Keratinocyte (primary cell): ENCODE results near the gene NDUFB11. TPM values are rescaled to one million over a fixed set of nuclear protein-coding genes. Genes with fewer than 3 reads are reported as not detected.

ENCODE experiments used
- DNase-seq: peaks from one replicate; pipeline ENCODE4 v3.0.0-alpha.2; 2011; ENCODE audit warnings: low read depth, missing footprints, low spot score
- FAIRE-seq: peaks from 2 replicates; lab custom pipeline; 2011; peaks lifted over from hg19 to GRCh38; lab: Jason Lieb, UNC
- H2AFZ ChIP-seq: 2 replicates; pipeline ENCODE4 v1.6.0; 2012; ENCODE audit warnings: low read length, control low read depth, inconsistent platforms; ENCODE audit not compliant: control insufficient read depth
- H3K27ac ChIP-seq: 2 replicates; pipeline ENCODE4 v1.5.1; 2011; ENCODE audit warnings: low read length; ENCODE audit not compliant: control insufficient read depth, insufficient read depth
- H3K27me3 ChIP-seq: 3 replicates; pipeline ENCODE4 v1.6.0; 2011; ENCODE audit warnings: low read length; ENCODE audit not compliant: control insufficient read depth, insufficient read depth; ENCODE audit errors: extremely low read depth
- H3K36me3 ChIP-seq, 2 experiments: 2 replicates in 1 of 2; 3 replicates in 1 of 2; pipeline ENCODE4 v1.5.1; 2011; ENCODE audit warnings: low read length in 2 of 2, mild to moderate bottlenecking in 1 of 2; ENCODE audit not compliant: control insufficient read depth in 2 of 2, insufficient read depth in 2 of 2; ENCODE audit errors: extremely low read depth in 1 of 2
- H3K4me1 ChIP-seq: 3 replicates; pipeline ENCODE4 v1.5.1; 2011; ENCODE audit warnings: low read length; ENCODE audit not compliant: control insufficient read depth, insufficient read depth; ENCODE audit errors: extremely low read depth
- H3K4me2 ChIP-seq: 3 replicates; pipeline ENCODE4 v1.6.0; 2011; ENCODE audit warnings: low read depth, low read length; ENCODE audit not compliant: control insufficient read depth, insufficient read depth; ENCODE audit errors: extremely low read depth
- H3K4me3 ChIP-seq, 3 experiments: fragments of 200-600 bp in 1 of 3; sonication (generic) in 1 of 3; 2 replicates in 2 of 3; 3 replicates in 1 of 3; pipeline ENCODE4 v1.5.1; 2011 to 2016; ENCODE audit warnings: low read length in 3 of 3, mild to moderate bottlenecking in 3 of 3, control low read depth in 2 of 3, inconsistent platforms in 1 of 3, low read depth in 1 of 3, mixed read lengths in 1 of 3, mixed run types in 1 of 3, moderate library complexity in 1 of 3; ENCODE audit not compliant: control insufficient read depth in 2 of 3, insufficient read depth in 2 of 3; ENCODE audit errors: extremely low read depth in 1 of 3
- H3K79me2 ChIP-seq: 2 replicates; pipeline ENCODE4 v1.6.0; 2012; ENCODE audit warnings: low read length; ENCODE audit not compliant: control insufficient read depth, insufficient read depth
- H3K9ac ChIP-seq: 3 replicates; pipeline ENCODE4 v1.6.0; 2011; ENCODE audit warnings: low read length; ENCODE audit not compliant: control insufficient read depth, insufficient read depth; ENCODE audit errors: extremely low read depth
- H3K9me1 ChIP-seq: 3 replicates; pipeline ENCODE4 v1.6.0; 2011; ENCODE audit warnings: low read length; ENCODE audit not compliant: control insufficient read depth, insufficient read depth; ENCODE audit errors: extremely low read depth
- H3K9me3 ChIP-seq: 2 replicates; pipeline ENCODE4 v1.5.1; 2012; ENCODE audit warnings: low read depth, low read length; ENCODE audit not compliant: control insufficient read depth
- H4K20me1 ChIP-seq: 3 replicates; pipeline ENCODE4 v1.6.0; 2011; ENCODE audit warnings: low read length; ENCODE audit not compliant: control insufficient read depth, insufficient read depth; ENCODE audit errors: extremely low read depth
- CTCF ChIP-seq, 3 experiments: IDR thresholded peaks in 1 of 3; conservative IDR thresholded peaks in 1 of 3; optimal IDR thresholded peaks in 1 of 3; 2 replicates in 2 of 3; 3 replicates in 1 of 3; pipeline versions ENCODE3 to v1.5.1; 2011; ENCODE audit warnings: low read length in 3 of 3, mild to moderate bottlenecking in 3 of 3, moderate library complexity in 2 of 3, control low read depth in 1 of 3, inconsistent platforms in 1 of 3; ENCODE audit not compliant: insufficient read depth in 2 of 3; ENCODE audit errors: extremely low read depth in 1 of 3
- EZH2 ChIP-seq: IDR thresholded peaks from one replicate; pipeline ENCODE4 v1.6.1; 2012; ENCODE audit warnings: inconsistent platforms, mild to moderate bottlenecking, low read length, moderate library complexity
- dilution Hi-C: fragments of 300-500 bp; cut with MboI; formaldehyde crosslinking; loops from one replicate; pipeline ENCODE4 v1.7.0; 2020; ENCODE audit warnings: low sequenced_read_pairs; ENCODE audit not compliant: extremely low pct_ligation_motif_present
- polyA plus RNA-seq, 5 experiments: library from polyadenylated mRNA; depleted of rRNA in 3 of 5; stranded (reverse) in 3 of 5; stranded (forward) in 1 of 5; unstranded in 1 of 5; fragments of >200 nt; gene quantifications; 1 replicate in 1 of 5; 2 replicates in 3 of 5; 3 replicates in 1 of 5; pipeline versions ENCODE4 v1.2.1 to v1.2.3, GENCODE V29; 2011 to 2012; ENCODE audit warnings: missing spikeins in 2 of 5, low read depth in 1 of 5, low replicate concordance in 1 of 5

The NDUFB11 gene
- polyA plus RNA-seq, 1 donor (not counting 4 experiments of a cell fraction or from before 2014, with no cell fraction given) = 39.3 TPM

- FAIRE-seq (no peak), DNase-seq (no peak)
- H3K36me3 ChIP-seq = peaks cover 4 to 16% of the 10 kb centered on the region in 2 experiments
Observed at GRCh38 chrX:47177079-47177478, 32.6 kb upstream of the NDUFB11 start.

GRCh38 chrX:47176101-47176740 is 31.7 kb upstream of the NDUFB11 start:
- Histone ChIP-seq H3K4me2 (no peak overlapping the region), H3K27ac (no peak overlapping the region), H3K4me1 (peaks cover 16% of the 10 kb centered on the region), H2AFZ (no peak overlapping the region), H3K27me3 (no peaks in the 10 kb centered on the region), H3K36me3 (peaks cover 4 to 13% of the 10 kb centered on the region in 2 experiments), H3K9me3 (no peaks in the 10 kb centered on the region), H4K20me1 (no peaks in the 10 kb centered on the region), H3K9me1 (no peaks in the 10 kb centered on the region), H3K9ac (no peak overlapping the region), H3K4me3 (no peak overlapping the region), H3K79me2 (no peaks in the 10 kb centered on the region)
- DNase-seq (no peak), FAIRE-seq (no peak)
- no peak for TF ChIP-seq EZH2
- TF ChIP-seq CTCF (optimal IDR thresholded peaks at IDR 0.05 in 1 of 3, IDR thresholded peaks at IDR 0.05 in 1 of 3, conservative IDR thresholded peaks at IDR 0.05 in 1 of 3; ENCODE audit: extremely low read depth in 1 of 3, insufficient read depth in 2 of 3, low read length in 3 of 3) = no peak
- dilution Hi-C loops = no loop called here

More at GRCh38 chrX:47177079-47177478, 32.6 kb upstream of the NDUFB11 start:
- Histone ChIP-seq H3K27ac (no peak overlapping the region), H4K20me1 (no peaks in the 10 kb centered on the region), H3K4me1 (peaks cover 16% of the 10 kb centered on the region), H3K79me2 (no peaks in the 10 kb centered on the region), H3K9me1 (no peaks in the 10 kb centered on the region), H3K9me3 (no peaks in the 10 kb centered on the region), H3K9ac (no peak overlapping the region), H3K27me3 (no peaks in the 10 kb centered on the region), H2AFZ (no peak overlapping the region), H3K4me3 (no peak overlapping the region), H3K4me2 (no peak overlapping the region)
- dilution Hi-C loops = no loop called here
- TF ChIP-seq EZH2 (no peak), CTCF (optimal IDR thresholded peaks at IDR 0.05 in 1 of 3, IDR thresholded peaks at IDR 0.05 in 1 of 3, conservative IDR thresholded peaks at IDR 0.05 in 1 of 3; ENCODE audit: extremely low read depth in 1 of 3, insufficient read depth in 2 of 3, low read length in 3 of 3) (no peak)
